ENCODE measurements around the gene HENMT1.
A peak's percentile ranks its signal among the peaks of the same experiment; 100 is the strongest.

- TF ChIP-seq RAD21 (IDR thresholded peaks at IDR 0.05; ENCODE audit: low read depth) (no peak), EP300 (IDR thresholded peaks at IDR 0.05; ENCODE audit: borderline replicate concordance) (no peak), EGR1 (IDR thresholded peaks at IDR 0.05) (no peak), TCF12 (IDR thresholded peaks at IDR 0.05; ENCODE audit: low read depth) (no peak), CEBPB (IDR thresholded peaks at IDR 0.05) (peak; percentile 93), TAF1 (IDR thresholded peaks at IDR 0.05; ENCODE audit: low read depth) (no peak), FOXM1 (IDR thresholded peaks at IDR 0.05; ENCODE audit: borderline replicate concordance, low read depth) (no peak)
- TF ChIP-seq, protein P1, sequence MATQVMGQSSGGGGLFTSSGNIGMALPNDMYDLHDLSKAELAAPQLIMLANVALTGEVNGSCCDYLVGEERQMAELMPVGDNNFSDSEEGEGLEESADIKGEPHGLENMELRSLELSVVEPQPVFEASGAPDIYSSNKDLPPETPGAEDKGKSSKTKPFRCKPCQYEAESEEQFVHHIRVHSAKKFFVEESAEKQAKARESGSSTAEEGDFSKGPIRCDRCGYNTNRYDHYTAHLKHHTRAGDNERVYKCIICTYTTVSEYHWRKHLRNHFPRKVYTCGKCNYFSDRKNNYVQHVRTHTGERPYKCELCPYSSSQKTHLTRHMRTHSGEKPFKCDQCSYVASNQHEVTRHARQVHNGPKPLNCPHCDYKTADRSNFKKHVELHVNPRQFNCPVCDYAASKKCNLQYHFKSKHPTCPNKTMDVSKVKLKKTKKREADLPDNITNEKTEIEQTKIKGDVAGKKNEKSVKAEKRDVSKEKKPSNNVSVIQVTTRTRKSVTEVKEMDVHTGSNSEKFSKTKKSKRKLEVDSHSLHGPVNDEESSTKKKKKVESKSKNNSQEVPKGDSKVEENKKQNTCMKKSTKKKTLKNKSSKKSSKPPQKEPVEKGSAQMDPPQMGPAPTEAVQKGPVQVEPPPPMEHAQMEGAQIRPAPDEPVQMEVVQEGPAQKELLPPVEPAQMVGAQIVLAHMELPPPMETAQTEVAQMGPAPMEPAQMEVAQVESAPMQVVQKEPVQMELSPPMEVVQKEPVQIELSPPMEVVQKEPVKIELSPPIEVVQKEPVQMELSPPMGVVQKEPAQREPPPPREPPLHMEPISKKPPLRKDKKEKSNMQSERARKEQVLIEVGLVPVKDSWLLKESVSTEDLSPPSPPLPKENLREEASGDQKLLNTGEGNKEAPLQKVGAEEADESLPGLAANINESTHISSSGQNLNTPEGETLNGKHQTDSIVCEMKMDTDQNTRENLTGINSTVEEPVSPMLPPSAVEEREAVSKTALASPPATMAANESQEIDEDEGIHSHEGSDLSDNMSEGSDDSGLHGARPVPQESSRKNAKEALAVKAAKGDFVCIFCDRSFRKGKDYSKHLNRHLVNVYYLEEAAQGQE (IDR thresholded peaks at IDR 0.05; ENCODE audit: low read depth) = no peak
- TF ChIP-seq, protein P2, sequence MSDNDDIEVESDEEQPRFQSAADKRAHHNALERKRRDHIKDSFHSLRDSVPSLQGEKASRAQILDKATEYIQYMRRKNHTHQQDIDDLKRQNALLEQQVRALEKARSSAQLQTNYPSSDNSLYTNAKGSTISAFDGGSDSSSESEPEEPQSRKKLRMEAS (IDR thresholded peaks at IDR 0.05) = no peak
- TF ChIP-seq, protein P3, sequence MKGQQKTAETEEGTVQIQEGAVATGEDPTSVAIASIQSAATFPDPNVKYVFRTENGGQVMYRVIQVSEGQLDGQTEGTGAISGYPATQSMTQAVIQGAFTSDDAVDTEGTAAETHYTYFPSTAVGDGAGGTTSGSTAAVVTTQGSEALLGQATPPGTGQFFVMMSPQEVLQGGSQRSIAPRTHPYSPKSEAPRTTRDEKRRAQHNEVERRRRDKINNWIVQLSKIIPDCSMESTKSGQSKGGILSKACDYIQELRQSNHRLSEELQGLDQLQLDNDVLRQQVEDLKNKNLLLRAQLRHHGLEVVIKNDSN (IDR thresholded peaks at IDR 0.05) = no peak
These were observed 14.1 kb downstream of the HENMT1 start for GRCh38 chr1:108646648-108647269.
